ENCODE results near the gene AOX1.
"Not testable (repeated sequence)": the region's sequence is repeated elsewhere in the genome, so short reads cannot be mapped to it uniquely, and the experiment has no call there.

The AOX1 gene

GRCh38 chr2:200603972-200604371 lies 18.2 kb downstream of the AOX1 start:
- no peak for DNase-seq

- no peak for DNase-seq
These were observed 18.9 kb downstream of the AOX1 start for GRCh38 chr2:200604571-200605255.

- no peak for DNase-seq
These were observed 22.7 kb downstream of the AOX1 start for GRCh38 chr2:200608341-200609027.

GRCh38 chr2:200609028-200609614 lies 23.3 kb downstream of the AOX1 start:
- DNase-seq: no peak

GRCh38 chr2:200610217-200610616 lies 24.4 kb downstream of the AOX1 start:
- DNase-seq: not testable (repeated sequence)

- DNase-seq: no peak
These were observed 27.9 kb downstream of the AOX1 start for GRCh38 chr2:200613692-200614091.

GRCh38 chr2:200614249-200614648 lies 28.4 kb downstream of the AOX1 start:
- DNase-seq: no peak

GRCh38 chr2:200615247-200615646 lies 29.4 kb downstream of the AOX1 start:
- peak; percentile 73 for DNase-seq

- DNase-seq: peak; percentile 52
These were observed 30.4 kb downstream of the AOX1 start for GRCh38 chr2:200616193-200616592.

- DNase-seq: peak; percentile 35
These were observed 30.8 kb downstream of the AOX1 start for GRCh38 chr2:200616656-200617055.

- DNase-seq: no peak
These were observed 31.6 kb downstream of the AOX1 start for GRCh38 chr2:200617156-200618053.

GRCh38 chr2:200618054-200618419 lies 32.2 kb downstream of the AOX1 start:
- DNase-seq: no peak

GRCh38 chr2:200618590-200619021 lies 32.8 kb downstream of the AOX1 start:
- peak; percentile 64 for DNase-seq

- DNase-seq: no peak
These were observed 33.5 kb downstream of the AOX1 start for GRCh38 chr2:200619279-200619678.

GRCh38 chr2:200620606-200621390 lies 35.0 kb downstream of the AOX1 start:
- peak; percentile 44 for DNase-seq

- DNase-seq: no peak
These were observed 36.3 kb downstream of the AOX1 start for GRCh38 chr2:200622106-200622505.

GRCh38 chr2:200624026-200624425 lies 38.2 kb downstream of the AOX1 start:
- DNase-seq: peak; percentile 65

GRCh38 chr2:200624658-200625057 lies 38.8 kb downstream of the AOX1 start:
- no peak for DNase-seq

- no peak for DNase-seq
These were observed 39.5 kb downstream of the AOX1 start for GRCh38 chr2:200625282-200625681.

- DNase-seq: peak; percentile 73
These were observed 40.1 kb downstream of the AOX1 start for GRCh38 chr2:200625958-200626363.

GRCh38 chr2:200627110-200627770 lies 41.4 kb downstream of the AOX1 start:
- DNase-seq: peak; percentile 11

GRCh38 chr2:200628461-200628860 lies 42.6 kb downstream of the AOX1 start:
- not testable (repeated sequence) for DNase-seq
